HFFc6 (cell line): ENCODE data around the gene SPOPL. TPM values are rescaled to one million over a fixed set of nuclear protein-coding genes. Genes with fewer than 3 reads are reported as not detected.

Experiments
- DNase-seq: peaks from one replicate; pipeline ENCODE4 v3.0.0-alpha.2; 2018
- H3K27ac Mint-ChIP-seq: 2 replicates; pipeline ENCODE4 v1.8.0; 2020; ENCODE audit warnings: mild to moderate bottlenecking, mixed read lengths
- H3K27me3 Mint-ChIP-seq: 2 replicates; pipeline ENCODE4 v1.8.0; 2021; ENCODE audit warnings: mild to moderate bottlenecking, moderate library complexity, mixed read lengths; ENCODE audit not compliant: insufficient read depth
- H3K36me3 Mint-ChIP-seq: 2 replicates; pipeline ENCODE4 v1.8.0; 2021; ENCODE audit warnings: low read depth, mixed read lengths
- H3K4me1 Mint-ChIP-seq: 2 replicates; pipeline ENCODE4 v1.8.0; 2020; ENCODE audit warnings: low read depth, mixed read lengths
- H3K4me3 Mint-ChIP-seq: 2 replicates; pipeline ENCODE4 v1.8.0; 2020; ENCODE audit warnings: mild to moderate bottlenecking, moderate library complexity, mixed read lengths
- H3K9me3 Mint-ChIP-seq: 2 replicates; pipeline ENCODE4 v1.8.0; 2020; ENCODE audit warnings: mild to moderate bottlenecking, mixed read lengths
- CTCF ChIP-seq: fragments of 200-600 bp; sonication (generic); IDR thresholded peaks from 2 replicates; pipeline ENCODE4 v1.5.0; 2021; ENCODE audit warnings: antibody characterized with exemption, mild to moderate bottlenecking
- long read RNA-seq: library from polyadenylated mRNA; unstranded; transcript quantifications from one replicate; pipeline ENCODE4 v2.0.0, GENCODE V29; 2019
- total RNA-seq, 6 experiments: library from RNA; stranded (reverse); fragmentation: NEBNext Ultra II Directional; extraction: Animal tissue kit (Norgen Biotek cat#: 25700); gene quantifications; 2 replicates in 1 of 6; 3 replicates in 5 of 6; pipeline ENCODE4 v1.2.3, GENCODE V29; 2021

SPOPL gene
- total RNA-seq: 10 to 100 TPM in 4 of 6 experiments, 1 to 10 TPM in 2; 9.5 to 13.6 (median 12.3) TPM
- long read RNA-seq, full-length matches to known transcripts: 1 of 3 reads
- long read RNA-seq, partial matches to known transcripts: 2 of 3 reads
- long read RNA-seq, other reads (novel, unspliced or antisense): 0 of 3 reads

- Mint-ChIP-seq H3K27me3 (no peaks in the 10 kb centered on the region), H3K27ac (peak within 1 kb of the TSS; percentile 90), H3K4me3 (peak within 1 kb of the TSS; percentile 97), H3K4me1 (peaks cover 38% of the 10 kb centered on the region), H3K9me3 (no peaks in the 10 kb centered on the region), H3K36me3 (peaks cover 4% of the 10 kb centered on the region; the same call in 1 of the 2 replicates)
- TF ChIP-seq CTCF: peak; percentile 66
- DNase-seq: peak; percentile 84
Measured at GRCh38 chr2:138501425-138502254, at the start of gene SPOPL. Gene SPOPL (plus strand): TSS chr2:138501770. CDS start chr2:138550217, 48,447 bp downstream.

GRCh38 chr2:138452324-138452723 lies 49.2 kb upstream of the SPOPL start:
- H3K4me1 Mint-ChIP-seq: no peaks in the 10 kb centered on the region
- DNase-seq: no peak
- no peak for TF ChIP-seq CTCF
- no peak overlapping the region for H3K4me3 Mint-ChIP-seq
- H3K9me3 Mint-ChIP-seq: peaks cover 3% of the 10 kb centered on the region; the same call in 1 of the 2 replicates
- H3K27me3 Mint-ChIP-seq: no peaks in the 10 kb centered on the region
- no peaks in the 10 kb centered on the region for H3K36me3 Mint-ChIP-seq
- H3K27ac Mint-ChIP-seq: no peak overlapping the region

- Mint-ChIP-seq H3K4me3 (no peak overlapping the region), H3K27ac (no peak overlapping the region), H3K36me3 (no peaks in the 10 kb centered on the region), H3K27me3 (no peaks in the 10 kb centered on the region), H3K9me3 (peaks cover 6% of the 10 kb centered on the region; the same call in 1 of the 2 replicates), H3K4me1 (no peaks in the 10 kb centered on the region)
- no peak for TF ChIP-seq CTCF
- DNase-seq: no peak
Measured at GRCh38 chr2:138453815-138454214, 47.8 kb upstream of the SPOPL start.

GRCh38 chr2:138454761-138455160 lies 46.8 kb upstream of the SPOPL start:
- Mint-ChIP-seq H3K36me3 (no peaks in the 10 kb centered on the region), H3K27ac (no peak overlapping the region), H3K9me3 (peaks cover 6% of the 10 kb centered on the region; the same call in 1 of the 2 replicates), H3K4me3 (no peak overlapping the region), H3K4me1 (no peaks in the 10 kb centered on the region), H3K27me3 (no peaks in the 10 kb centered on the region)
- no peak for DNase-seq
- no peak for TF ChIP-seq CTCF

GRCh38 chr2:138455275-138455674 lies 46.3 kb upstream of the SPOPL start:
- H3K4me3 Mint-ChIP-seq: no peak overlapping the region
- TF ChIP-seq CTCF: no peak
- H3K27me3 Mint-ChIP-seq: no peaks in the 10 kb centered on the region; the same call in 1 of the 2 replicates
- H3K4me1 Mint-ChIP-seq: no peaks in the 10 kb centered on the region
- H3K9me3 Mint-ChIP-seq: peaks cover 6% of the 10 kb centered on the region; the same call in 1 of the 2 replicates
- no peak for DNase-seq
- no peaks in the 10 kb centered on the region for H3K36me3 Mint-ChIP-seq
- H3K27ac Mint-ChIP-seq: no peak overlapping the region
